ENCODE measurements around the gene RHOT1. TPM values are rescaled to one million over a fixed set of nuclear protein-coding genes. Genes with fewer than 3 reads are reported as not detected.

Gene RHOT1
- total and polyA plus RNA-seq, 2 donors (not counting 3 experiments of a cell fraction or from before 2014, with no cell fraction given): 23.5 to 28.8 TPM

GRCh38 chr17:32235588-32235987 is 93.3 kb downstream of the RHOT1 start:
- Histone ChIP-seq H3K4me1 (ENCODE audit: control insufficient read depth, extremely low read depth, insufficient read depth, low read length) (no peaks in the 10 kb centered on the region), H3K9ac (replicated peaks; ENCODE audit: extremely low read depth, insufficient read depth, low read length) (no peak overlapping the region), H3K79me2 (ENCODE audit: control insufficient read depth, insufficient read depth, low read length) (no peaks in the 10 kb centered on the region), H3K4me2 (ENCODE audit: insufficient read depth, low read length) (no peak overlapping the region), H2AFZ (ENCODE audit: low read depth, low read length) (no peak overlapping the region), H3K9me1 (replicated peaks; ENCODE audit: control insufficient read depth, extremely low read depth, insufficient read depth, low read length) (no peaks in the 10 kb centered on the region), H3K4me3 (replicated peaks in 1 of 3; ENCODE audit: insufficient read depth in 1 of 3, low read depth in 1 of 3, low read length in 3 of 3) (no peak overlapping the region), H3K27ac (ENCODE audit: insufficient read depth, low read depth, low read length) (no peak overlapping the region), H4K20me1 (replicated peaks; ENCODE audit: control insufficient read depth, extremely low read depth, insufficient read depth, low read length) (no peaks in the 10 kb centered on the region), H3K9me3 (replicated peaks; ENCODE audit: control insufficient read depth, insufficient read depth, low read length) (no peaks in the 10 kb centered on the region), H3K36me3 (ENCODE audit: control insufficient read depth in 2 of 2, extremely low read depth in 1 of 2, insufficient read depth in 2 of 2, low read length in 2 of 2) (no peaks in the 10 kb centered on the region), H3K27me3 (ENCODE audit: control insufficient read depth in 2 of 2, insufficient read depth in 2 of 2, low read length in 2 of 2) (no peaks in the 10 kb centered on the region)
- CTCF ChIA-PET: no interaction called here
- DNase-seq (ENCODE audit: low read depth, low spot score): no peak
- TF ChIP-seq POLR2AphosphoS5 (IDR thresholded peaks at IDR 0.05; ENCODE audit: insufficient read depth, low read depth, low read length) (no peak), POLR2A (IDR thresholded peaks at IDR 0.05; ENCODE audit: low read depth, low read length) (no peak), JUN (IDR thresholded peaks at IDR 0.05; ENCODE audit: borderline replicate concordance, insufficient read depth, insufficient read length, low read depth) (no peak), GATA2 (IDR thresholded peaks at IDR 0.05; ENCODE audit: insufficient read depth, insufficient read length, low read depth, low read length) (no peak), MAX (IDR thresholded peaks at IDR 0.05; ENCODE audit: insufficient read depth, insufficient read length) (no peak), MYC (IDR thresholded peaks at IDR 0.05; ENCODE audit: low read depth, low read length) (no peak), CTCF (IDR thresholded peaks at IDR 0.05; ENCODE audit: extremely low read depth in 1 of 2, insufficient read depth in 1 of 2, low read depth in 1 of 2, low read length in 2 of 2) (no peak), FOS (IDR thresholded peaks at IDR 0.05; ENCODE audit: borderline replicate concordance, insufficient read depth, low read length) (no peak), EZH2 (IDR thresholded peaks at IDR 0.05; ENCODE audit: borderline replicate concordance, low read depth, low read length, severe bottlenecking) (no peak)
- intact Hi-C loops (cut with micrococcal nuclease) (no loop called here), dilution Hi-C loops (cut with MboI; ENCODE audit: extremely low pct_ligation_motif_present, low sequenced_read_pairs) (no loop called here)
- BruUV-seq (replicated peaks): no TSS peak
- POLR2A ChIA-PET: no interaction called here
- FAIRE-seq: no peak

Data from endothelial cell of umbilical vein (primary cell).